ENCODE results near the gene S1PR3. TPM values are rescaled to one million over a fixed set of nuclear protein-coding genes. Genes with fewer than 3 reads are reported as not detected.

S1PR3 gene
- total RNA-seq, 4 donors from 2014 or later: 2.0 to 13.5 (median 8.3) TPM

GRCh38 chr9:89032173-89032572 is 40.9 kb downstream of the S1PR3 start:
- Histone ChIP-seq H3K27ac (no peak overlapping the region), H3K4me1 (peaks cover 0 to under 1% (median 0%) of the 10 kb centered on the region in 4 donors), H3K4me3 (no peak overlapping the region), H3K27me3 (no peaks in the 10 kb centered on the region), H3K36me3 (no peaks in the 10 kb centered on the region), H3K9me3 (peaks cover 13 to 14% of the 10 kb centered on the region in 2 donors)
- in situ Hi-C loops (cut with MboI; ENCODE audit: low pct_ligation_motif_present in 1 of 4, low pct_unique_long_range_greater_than_20kb in 1 of 4, low sequenced_read_pairs in 3 of 4): no loop called here
- TF ChIP-seq EP300 (IDR thresholded peaks at IDR 0.05; ENCODE audit: low read depth) (no peak), POLR2A (IDR thresholded peaks at IDR 0.05) (no peak), CTCF (IDR thresholded peaks at IDR 0.05) (no peak), POLR2AphosphoS5 (IDR thresholded peaks at IDR 0.05) (no peak)
- intact Hi-C loops (cut with DNase I; ENCODE audit: low total_unique reads): loop anchor here (5.0 kb wide), 1 partner anchor 1565 kb away; no protein-coding TSS in a partner anchor
- no peak for DNase-seq
- WGBS, 2 donors (ENCODE audit: low coverage in 1 of 2): 77 to 78% methylated on average over 4 to 5 of the region's 5 CpGs

- Histone ChIP-seq H3K9me3 (peaks cover 13 to 14% of the 10 kb centered on the region in 2 donors), H3K27ac (no peak overlapping the region), H3K4me1 (peaks cover 0 to 5% (median 0%) of the 10 kb centered on the region in 4 donors), H3K36me3 (no peaks in the 10 kb centered on the region), H3K4me3 (no peak overlapping the region), H3K27me3 (no peaks in the 10 kb centered on the region)
- intact Hi-C loops (cut with DNase I; ENCODE audit: low total_unique reads): loop anchor here (5.0 kb wide), 1 partner anchor 1565 kb away; no protein-coding TSS in a partner anchor
- no peak for DNase-seq
- in situ Hi-C loops (cut with MboI; ENCODE audit: low pct_ligation_motif_present in 1 of 4, low pct_unique_long_range_greater_than_20kb in 1 of 4, low sequenced_read_pairs in 3 of 4): no loop called here
- no peak for TF ChIP-seq EP300 (IDR thresholded peaks at IDR 0.05; ENCODE audit: low read depth)
- TF ChIP-seq POLR2AphosphoS5 (IDR thresholded peaks at IDR 0.05): no peak
- WGBS, 2 donors (ENCODE audit: low coverage in 1 of 2): 71 to 80% methylated on average over 4 to 5 of the region's 5 CpGs
Observed at GRCh38 chr9:89032661-89033060, 41.4 kb downstream of the S1PR3 start.

DNA sequence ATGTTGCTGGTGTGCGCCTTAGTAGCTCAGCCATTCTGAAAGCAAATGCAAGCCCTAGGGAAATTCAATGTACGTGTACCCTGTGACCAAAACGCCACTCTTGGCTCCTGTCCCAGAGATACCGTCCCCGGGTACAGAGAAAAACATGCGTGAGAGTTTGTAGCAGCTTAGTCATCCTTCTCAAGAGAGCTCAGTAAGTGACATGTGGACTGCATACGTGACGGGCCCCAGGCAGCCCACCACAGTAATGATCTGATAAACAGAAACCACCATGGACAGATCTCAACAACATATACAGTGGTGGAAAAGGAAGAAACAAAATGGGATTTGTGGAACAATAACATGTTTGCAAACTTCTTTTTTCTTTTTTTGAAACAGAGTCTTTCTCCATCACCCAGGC is 45.1 kb downstream of the S1PR3 start:
- H3K4me3 ChIP-seq: no peak overlapping the region
- peak; percentile 27 for DNase-seq
- 62 to 71% methylated on average over 3 to 8 of the region's 8 CpGs for WGBS, 2 donors (ENCODE audit: low coverage in 1 of 2)
- in situ Hi-C loops (cut with MboI; ENCODE audit: low pct_ligation_motif_present in 1 of 4, low pct_unique_long_range_greater_than_20kb in 1 of 4, low sequenced_read_pairs in 3 of 4): no loop called here
- no peaks in the 10 kb centered on the region for H3K36me3 ChIP-seq
- peaks cover 0 to 9% (median 0%) of the 10 kb centered on the region in 4 donors for H3K4me1 ChIP-seq
- H3K27ac ChIP-seq: no peak overlapping the region
- no peaks in the 10 kb centered on the region for H3K9me3 ChIP-seq
- no peak for TF ChIP-seq POLR2AphosphoS5 (IDR thresholded peaks at IDR 0.05)
- TF ChIP-seq POLR2A (IDR thresholded peaks at IDR 0.05): no peak
- intact Hi-C loops (cut with DNase I; ENCODE audit: low total_unique reads): no loop called here
- no peaks in the 10 kb centered on the region for H3K27me3 ChIP-seq

DNA sequence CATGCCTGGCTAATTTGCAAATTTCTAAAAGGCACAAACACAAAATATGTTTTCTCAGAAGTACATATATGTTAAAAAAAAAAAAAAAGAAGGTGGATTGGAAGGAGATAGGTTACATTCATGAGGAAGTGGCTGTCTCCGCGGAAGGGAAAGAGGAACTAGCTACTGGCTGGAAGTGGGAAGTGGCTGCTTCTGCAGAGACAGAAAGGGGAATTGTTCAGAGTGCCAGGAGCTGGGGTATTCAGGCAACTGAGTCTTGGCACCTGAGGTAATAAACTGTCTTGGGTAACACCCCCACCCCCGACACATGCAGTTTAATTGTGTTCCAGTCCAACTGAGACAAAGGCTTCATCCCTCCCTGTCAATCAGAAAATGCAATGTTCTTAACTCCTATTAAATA is 45.6 kb downstream of the S1PR3 start:
- no peak overlapping the region for H3K27ac ChIP-seq
- no peaks in the 10 kb centered on the region for H3K9me3 ChIP-seq
- no peak for TF ChIP-seq POLR2A (IDR thresholded peaks at IDR 0.05)
- no peak for TF ChIP-seq POLR2AphosphoS5 (IDR thresholded peaks at IDR 0.05)
- no peak for TF ChIP-seq EP300 (IDR thresholded peaks at IDR 0.05; ENCODE audit: low read depth)
- no peak for TF ChIP-seq CTCF (IDR thresholded peaks at IDR 0.05)
- H3K27me3 ChIP-seq: no peaks in the 10 kb centered on the region
- 52 to 67% methylated on average over 3 of the region's 3 CpGs for WGBS, 2 donors (ENCODE audit: low coverage in 1 of 2)
- intact Hi-C loops (cut with DNase I; ENCODE audit: low total_unique reads) (no loop called here), in situ Hi-C loops (cut with MboI; ENCODE audit: low pct_ligation_motif_present in 1 of 4, low pct_unique_long_range_greater_than_20kb in 1 of 4, low sequenced_read_pairs in 3 of 4) (no loop called here)
- peaks cover 0 to 9% (median 0%) of the 10 kb centered on the region in 4 donors for H3K4me1 ChIP-seq
- no peak overlapping the region for H3K4me3 ChIP-seq
- H3K36me3 ChIP-seq: no peaks in the 10 kb centered on the region
- DNase-seq: no peak

DNA sequence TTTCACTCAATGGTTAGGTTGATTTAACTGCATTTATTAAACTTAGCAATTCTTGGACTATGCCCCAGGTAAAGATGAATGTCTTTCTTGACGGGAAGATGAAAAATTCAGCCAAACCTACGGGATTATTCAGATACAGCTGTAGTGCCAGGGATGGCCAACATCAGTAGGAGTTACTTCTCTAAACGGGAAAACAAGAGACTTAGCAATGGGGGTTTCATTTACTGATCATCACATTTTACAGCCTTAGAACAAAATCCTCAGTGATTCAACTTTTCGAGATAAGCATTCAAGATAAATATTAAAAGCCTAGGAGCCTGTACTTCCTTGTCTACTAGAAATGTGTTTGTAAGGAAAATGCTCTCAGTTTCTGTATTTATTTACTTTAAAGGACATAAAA is 46.1 kb downstream of the S1PR3 start:
- no peaks in the 10 kb centered on the region for H3K27me3 ChIP-seq
- H3K9me3 ChIP-seq: no peaks in the 10 kb centered on the region
- H3K27ac ChIP-seq: peak overlapping the region in 3 of 4 donors; percentile 8 to 20 (median 16)
- WGBS, 2 donors (ENCODE audit: low coverage in 1 of 2): 25 to 34% methylated on average over 4 of the region's 4 CpGs
- in situ Hi-C loops (cut with MboI; ENCODE audit: low pct_ligation_motif_present in 1 of 4, low pct_unique_long_range_greater_than_20kb in 1 of 4, low sequenced_read_pairs in 3 of 4): no loop called here
- no peaks in the 10 kb centered on the region for H3K36me3 ChIP-seq
- H3K4me1 ChIP-seq: peaks cover 0 to 9% (median 0%) of the 10 kb centered on the region in 4 donors
- H3K4me3 ChIP-seq: no peak overlapping the region
- intact Hi-C loops (cut with DNase I; ENCODE audit: low total_unique reads): no loop called here
- no peak for TF ChIP-seq CTCF (IDR thresholded peaks at IDR 0.05)
- TF ChIP-seq POLR2A (IDR thresholded peaks at IDR 0.05): no peak
- no peak for TF ChIP-seq EP300 (IDR thresholded peaks at IDR 0.05; ENCODE audit: low read depth)
- TF ChIP-seq POLR2AphosphoS5 (IDR thresholded peaks at IDR 0.05): no peak
- no peak for DNase-seq
